Thyroid gland (tissue), 4 donors: Measurements from ENCODE around the gene ATG4D.

Experiments used
- POLR2A ChIP-seq, 2 donors: fragments of 450-650 bp; IDR thresholded peaks; one replicate each; pipeline ENCODE4 v1.6.1; 2017; ENCODE audit warnings: antibody characterized with exemption in 2 of 2, mild to moderate bottlenecking in 2 of 2, moderate library complexity in 1 of 2
- TF ChIP-seq, protein P1 (sequence below), 6 experiments: fragments of 200-600 bp in 3 of 6; fragments of 450-650 bp in 3 of 6; sonication (generic) in 3 of 6; IDR thresholded peaks; one replicate each; pipeline ENCODE4 v1.5.1; 2016 to 2019; ENCODE audit warnings: antibody characterized with exemption in 6 of 6, mild to moderate bottlenecking in 2 of 6, inconsistent platforms in 1 of 6, moderate library complexity in 1 of 6

GRCh38 chr19:10533646-10534386 lies 9.9 kb upstream of the ATG4D start:
- TF ChIP-seq, protein P1, sequence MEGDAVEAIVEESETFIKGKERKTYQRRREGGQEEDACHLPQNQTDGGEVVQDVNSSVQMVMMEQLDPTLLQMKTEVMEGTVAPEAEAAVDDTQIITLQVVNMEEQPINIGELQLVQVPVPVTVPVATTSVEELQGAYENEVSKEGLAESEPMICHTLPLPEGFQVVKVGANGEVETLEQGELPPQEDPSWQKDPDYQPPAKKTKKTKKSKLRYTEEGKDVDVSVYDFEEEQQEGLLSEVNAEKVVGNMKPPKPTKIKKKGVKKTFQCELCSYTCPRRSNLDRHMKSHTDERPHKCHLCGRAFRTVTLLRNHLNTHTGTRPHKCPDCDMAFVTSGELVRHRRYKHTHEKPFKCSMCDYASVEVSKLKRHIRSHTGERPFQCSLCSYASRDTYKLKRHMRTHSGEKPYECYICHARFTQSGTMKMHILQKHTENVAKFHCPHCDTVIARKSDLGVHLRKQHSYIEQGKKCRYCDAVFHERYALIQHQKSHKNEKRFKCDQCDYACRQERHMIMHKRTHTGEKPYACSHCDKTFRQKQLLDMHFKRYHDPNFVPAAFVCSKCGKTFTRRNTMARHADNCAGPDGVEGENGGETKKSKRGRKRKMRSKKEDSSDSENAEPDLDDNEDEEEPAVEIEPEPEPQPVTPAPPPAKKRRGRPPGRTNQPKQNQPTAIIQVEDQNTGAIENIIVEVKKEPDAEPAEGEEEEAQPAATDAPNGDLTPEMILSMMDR (IDR thresholded peaks at IDR 0.05): no peak
- no peak for TF ChIP-seq POLR2A (IDR thresholded peaks at IDR 0.05)
